KBM-7 (cell line): ENCODE measurements around the gene NDUFB5.
"Not testable (repeated sequence)": the region's sequence is repeated elsewhere in the genome, so short reads cannot be mapped to it uniquely, and the experiment has no call there.

Source experiments
- DNase-seq: peaks from one replicate; pipeline ENCODE4 v3.0.0-alpha.2; 2015
- in situ Hi-C: fragments of 300-500 bp; cut with MboI; formaldehyde crosslinking; loops from 2 replicates; pipeline ENCODE4 v1.14.3; 2020; ENCODE audit warnings: low sequenced_read_pairs, low pct_unique_long_range_greater_than_20kb, mixed read lengths

The NDUFB5 gene

GRCh38 chr3:179622023-179622422 lies 17.4 kb downstream of the NDUFB5 start:
- in situ Hi-C loops = no loop called here
- no peak for DNase-seq

- DNase-seq = peak; percentile 25
- in situ Hi-C loops = no loop called here
These were observed 19.9 kb downstream of the NDUFB5 start for GRCh38 chr3:179624451-179624850.

GRCh38 chr3:179630753-179631451 lies 26.3 kb downstream of the NDUFB5 start:
- DNase-seq = no peak
- in situ Hi-C loops = no loop called here

- DNase-seq = no peak
- in situ Hi-C loops = no loop called here
These were observed 35.9 kb downstream of the NDUFB5 start for GRCh38 chr3:179640469-179640868.

GRCh38 chr3:179642871-179643270 lies 38.3 kb downstream of the NDUFB5 start:
- no peak for DNase-seq
- in situ Hi-C loops = no loop called here

- in situ Hi-C loops = not testable (repeated sequence)
These were observed 39.2 kb downstream of the NDUFB5 start for GRCh38 chr3:179643837-179644236.

GRCh38 chr3:179646177-179646576 lies 41.6 kb downstream of the NDUFB5 start:
- no peak for DNase-seq
- in situ Hi-C loops = no loop called here

More at GRCh38 chr3:179643837-179644236, 39.2 kb downstream of the NDUFB5 start:
- not testable (repeated sequence) for DNase-seq

GRCh38 chr3:179651687-179652446 lies 47.3 kb downstream of the NDUFB5 start:
- in situ Hi-C loops = no loop called here
- DNase-seq = no peak

GRCh38 chr3:179652447-179653095 lies 48.0 kb downstream of the NDUFB5 start, which contains the start of gene USP13:
Gene USP13 (plus strand): TSS chr3:179653040. CDS start chr3:179653226, 186 bp downstream.
- DNase-seq = peak; percentile 80
- in situ Hi-C loops = no loop called here

GRCh38 chr3:179653096-179653797 lies 48.7 kb downstream of the NDUFB5 start:
- peak; percentile 79 for DNase-seq
- in situ Hi-C loops = no loop called here

GRCh38 chr3:179655236-179655635 lies 50.6 kb downstream of the NDUFB5 start:
- in situ Hi-C loops = no loop called here
- DNase-seq = no peak

- in situ Hi-C loops = no loop called here
- DNase-seq = no peak
These were observed 54.0 kb downstream of the NDUFB5 start for GRCh38 chr3:179658606-179659005.

GRCh38 chr3:179660872-179661271 lies 56.3 kb downstream of the NDUFB5 start:
- in situ Hi-C loops = no loop called here

GRCh38 chr3:179661777-179662176 lies 57.2 kb downstream of the NDUFB5 start:
- in situ Hi-C loops = no loop called here
- no peak for DNase-seq

More at GRCh38 chr3:179660872-179661271, 56.3 kb downstream of the NDUFB5 start:
- DNase-seq = no peak

GRCh38 chr3:179663093-179663492 lies 58.5 kb downstream of the NDUFB5 start:
- no peak for DNase-seq
- in situ Hi-C loops = no loop called here

- in situ Hi-C loops = no loop called here
- DNase-seq = no peak
These were observed 61.4 kb downstream of the NDUFB5 start for GRCh38 chr3:179666030-179666429.

GRCh38 chr3:179666436-179667035 lies 61.9 kb downstream of the NDUFB5 start:
- DNase-seq = no peak
- in situ Hi-C loops = no loop called here

- no peak for DNase-seq
- in situ Hi-C loops = no loop called here
These were observed 63.8 kb downstream of the NDUFB5 start for GRCh38 chr3:179668429-179668828.

- no peak for DNase-seq
These were observed 65.7 kb downstream of the NDUFB5 start for GRCh38 chr3:179670311-179670710.

More at GRCh38 chr3:179670311-179670710, 65.7 kb downstream of the NDUFB5 start:
- in situ Hi-C loops = no loop called here
